K562 (cell line): ENCODE measurements around the gene SLC39A11. TPM values are rescaled to one million over a fixed set of nuclear protein-coding genes. Genes with fewer than 3 reads are reported as not detected.

ENCODE experiments used
- ATAC-seq: fragments of 200-7000 bp; cut with Tn5 transposase; 3 replicates; pipeline ENCODE4 v1.9.1; 2020; ENCODE audit warnings: moderate library complexity
- BruUV-seq: library from RNA; stranded (reverse); fragments of 400-500 nt; replicated peaks from 2 replicates; lab custom pipeline; 2021; lab: Mats Ljungman, UMichigan
- CTCF ChIA-PET: fragments of 300-600 bp; formaldehyde crosslinking; extraction: SDS; loops from one replicate; lab custom pipeline; 2021; ENCODE audit warnings: low intra/inter-chr PET ratio; lab: Yijun Ruan, JAX
- POLR2A ChIA-PET: fragments of 300-600, 350-650 bp; sonication (Branson Sonifier 250); formaldehyde crosslinking; extraction: SDS; loops from one replicate; lab custom pipeline; 2021; ENCODE audit warnings: antibody characterized with exemption, inconsistent platforms; lab: Yijun Ruan, JAX
- DNase-seq, 4 experiments: peaks; one replicate each; pipeline versions ENCODE4 v3.0.0 to v3.0.0-alpha.2; 2011 to 2018; ENCODE audit warnings: low spot score in 3 of 4, mixed read lengths in 3 of 4; ENCODE audit errors: extremely low read depth in 1 of 4
- FAIRE-seq: peaks from 2 replicates; lab custom pipeline; 2011; peaks lifted over from hg19 to GRCh38; lab: Jason Lieb, UNC
- H2AFZ ChIP-seq: 2 replicates; pipeline ENCODE4 v1.6.0; 2011; ENCODE audit warnings: low read depth, low read length, control low read depth, inconsistent platforms
- H3K27ac ChIP-seq: fragments of 200-600 bp; 3 replicates; pipeline ENCODE4 v1.8.0; 2011; ENCODE audit warnings: low read depth, mild to moderate bottlenecking, control low read depth, inconsistent platforms, low read length, moderate library complexity, mixed read lengths; ENCODE audit errors: extremely low read depth
- H3K27me3 ChIP-seq, 2 experiments: fragments of 300-600 bp in 1 of 2; 2 replicates in 1 of 2; 3 replicates in 1 of 2; pipeline versions ENCODE4 v1.6.0 to v1.8.0; 2011; ENCODE audit warnings: inconsistent platforms in 2 of 2, low read length in 2 of 2, mild to moderate bottlenecking in 1 of 2, mixed read lengths in 1 of 2, moderate library complexity in 1 of 2; ENCODE audit not compliant: control insufficient read depth in 2 of 2, insufficient read depth in 2 of 2
- H3K36me3 ChIP-seq: fragments of 300-600 bp; 3 replicates; pipeline ENCODE4 v1.8.0; 2011; ENCODE audit warnings: mild to moderate bottlenecking, low read length, inconsistent platforms; ENCODE audit not compliant: control insufficient read depth, insufficient read depth
- H3K4me1 ChIP-seq, 2 experiments: fragments of 200-600 bp in 1 of 2; replicated peaks in 1 of 2; 2 replicates in 1 of 2; 3 replicates in 1 of 2; pipeline versions ENCODE4 v1.5.1 to v1.8.0; 2011; ENCODE audit warnings: inconsistent platforms in 2 of 2, low read length in 2 of 2, mild to moderate bottlenecking in 1 of 2, mixed read lengths in 1 of 2, moderate library complexity in 1 of 2; ENCODE audit not compliant: control insufficient read depth in 2 of 2, insufficient read depth in 2 of 2
- H3K4me2 ChIP-seq: 2 replicates; pipeline ENCODE4 v1.6.1; 2011; ENCODE audit warnings: low read length, control low read depth, inconsistent platforms, mixed read lengths; ENCODE audit not compliant: insufficient read depth
- H3K4me3 ChIP-seq: fragments of 200-600 bp; sonication (generic), shearing (Covaris generic); 2 replicates; pipeline ENCODE4 v1.5.1; 2016; ENCODE audit warnings: control low read depth, inconsistent platforms
- H3K79me2 ChIP-seq: fragments of 200-600 bp; 3 replicates; pipeline ENCODE4 v1.8.0; 2011; ENCODE audit warnings: low read length, inconsistent platforms; ENCODE audit not compliant: control insufficient read depth, insufficient read depth
- H3K9ac ChIP-seq, 2 experiments: 2 replicates each; pipeline versions ENCODE4 v1.6.0 to v1.6.1; 2011; ENCODE audit warnings: low read depth in 2 of 2, low read length in 2 of 2, control low read depth in 1 of 2, inconsistent platforms in 1 of 2, mild to moderate bottlenecking in 1 of 2, mixed read lengths in 1 of 2; ENCODE audit not compliant: insufficient read depth in 1 of 2
- H3K9me1 ChIP-seq: one replicate; pipeline ENCODE4 v1.6.0; 2011; ENCODE audit warnings: inconsistent platforms, mild to moderate bottlenecking, low read length, moderate library complexity; ENCODE audit not compliant: control insufficient read depth, insufficient read depth
- H3K9me3 ChIP-seq: replicated peaks from 2 replicates; pipeline ENCODE4 v1.5.1; 2011; ENCODE audit warnings: low read depth, low read length, inconsistent platforms; ENCODE audit not compliant: control insufficient read depth, insufficient read depth
- H4K20me1 ChIP-seq: replicated peaks from 2 replicates; pipeline ENCODE4 v1.6.1; 2011; ENCODE audit warnings: low read length, inconsistent platforms, mixed read lengths; ENCODE audit not compliant: control insufficient read depth, insufficient read depth
- CHCHD3 ChIP-seq: fragments of 250-450 bp; sonication (Bioruptor Pico); IDR thresholded peaks from 2 replicates; pipeline ENCODE4 v2.1.2; 2022; ENCODE audit warnings: mild to moderate bottlenecking
- MTA1 ChIP-seq: fragments of 450-650 bp; IDR thresholded peaks from 2 replicates; pipeline ENCODE4 v1.6.1; 2017; ENCODE audit warnings: borderline replicate concordance
- RHOXF2B ChIP-seq: fragments of 250-450 bp; sonication (Bioruptor Pico); conservative IDR thresholded peaks from 2 replicates; pipeline ENCODE4 v1.5.1; 2021
- ZNF121 ChIP-seq: sonication (generic); formaldehyde crosslinking; conservative IDR thresholded peaks from 2 replicates; pipeline ENCODE4 v1.8.0; 2022; ENCODE audit warnings: missing genetic modification reagents
- ZNF551 ChIP-seq: fragments of 250-450 bp; sonication (Bioruptor Pico); IDR thresholded peaks from 2 replicates; pipeline ENCODE4 v1.5.0; 2021; ENCODE audit warnings: mild to moderate bottlenecking, moderate library complexity
- ZNF785 ChIP-seq: fragments of 250-450 bp; sonication (Bioruptor Pico); IDR thresholded peaks from 2 replicates; pipeline ENCODE4 v1.4.0; 2020; ENCODE audit warnings: mild to moderate bottlenecking
- WGBS: fragments of 100-300 bp; shearing (Covaris generic); methylation state at CpG from one replicate; pipeline ENCODE4 v1.1.6; 2016; ENCODE audit warnings: low coverage, mixed read lengths; ENCODE audit not compliant: insufficient coverage; ENCODE audit errors: missing lambda C conversion rate; 5-methylcytosine and 5-hydroxymethylcytosine counted together
- in situ Hi-C: fragments of 300-500 bp; cut with MboI; formaldehyde crosslinking; loops from 4 replicates; pipeline ENCODE4 v1.15.0; 2018; ENCODE audit warnings: inconsistent platforms, mixed read lengths
- intact Hi-C: fragments of 100-400 bp; cut with micrococcal nuclease; formaldehyde crosslinking; loops from 2 replicates; pipeline ENCODE4 v1.14.2; 2022
- polyA plus RNA-seq, 8 experiments: library from polyadenylated mRNA; depleted of rRNA in 4 of 8; stranded (reverse) in 5 of 8; unstranded in 3 of 8; fragments of >200 nt; fragmentation: Nextera tagmentation in 2 of 8; fragmentation: Illumina TruSeq in 1 of 8; extraction: Ambion mirVana in 2 of 8; extraction: Trizol in 1 of 8; gene quantifications; 2 replicates each; pipeline versions ENCODE4 v1.2.1 to v1.2.3, GENCODE V29; 2011 to 2014; ENCODE audit warnings: inconsistent platforms in 1 of 8, missing spikeins in 1 of 8
- total RNA-seq, 7 experiments: library from RNA; depleted of rRNA in 6 of 7; stranded (reverse); fragments of >200 nt in 6 of 7; fragmentation: Illumina TruSeq in 2 of 7; extraction: Trizol in 2 of 7; gene quantifications; 2 replicates each; pipeline versions ENCODE4 v1.2.1 to v1.2.3, GENCODE V29; 2011 to 2021; ENCODE audit warnings: low replicate concordance in 1 of 7
- TF ChIP-seq, protein P1 (sequence below): fragments of 250-450 bp; sonication (Bioruptor Pico); IDR thresholded peaks from 2 replicates; pipeline ENCODE4 v1.8.0; 2021; ENCODE audit warnings: borderline replicate concordance, mild to moderate bottlenecking, moderate library complexity; ENCODE audit not compliant: poor library complexity, severe bottlenecking
- TF ChIP-seq, protein P2 (sequence below): fragments of 250-450 bp; sonication (Bioruptor Pico); IDR thresholded peaks from 2 replicates; pipeline ENCODE4 v1.4.0; 2020
- TF ChIP-seq, protein P3 (sequence below): sonication (generic); formaldehyde crosslinking; IDR thresholded peaks from 2 replicates; pipeline ENCODE4 v1.8.0; 2022; ENCODE audit warnings: missing genetic modification reagents, mild to moderate bottlenecking, moderate library complexity, borderline replicate concordance

SLC39A11 gene
- total and polyA plus RNA-seq, 9 of the 15 experiments (the other 6 are each of a cell fraction or from before 2014, with no cell fraction given) = 10.5 to 26.4 (median 13.4) TPM

DNA sequence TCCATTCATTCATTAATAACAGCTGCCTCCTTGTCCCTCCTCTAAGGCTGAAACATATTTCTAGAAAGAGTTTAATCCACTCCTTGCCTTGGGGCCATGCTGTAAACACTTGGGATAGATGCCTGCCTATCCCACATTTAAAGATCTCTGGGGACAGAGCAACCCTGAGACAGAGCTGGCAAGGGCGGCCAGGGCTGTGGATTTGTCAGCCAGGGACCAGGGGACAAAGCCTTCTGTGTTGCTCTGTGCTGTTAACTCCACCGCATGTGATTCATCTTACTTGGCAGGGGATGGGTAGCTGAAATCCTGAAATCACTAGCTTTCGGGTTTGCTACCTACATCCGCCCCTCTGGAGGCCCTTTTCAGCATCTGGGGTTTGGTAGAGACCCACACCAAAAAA lies 392.9 kb downstream of the SLC39A11 start:
- BruUV-seq = no TSS peak
- Histone ChIP-seq H3K9me3 (no peaks in the 10 kb centered on the region), H3K36me3 (no peaks in the 10 kb centered on the region), H3K4me2 (no peak overlapping the region), H2AFZ (no peak overlapping the region), H3K9ac (no peak overlapping the region), H3K4me3 (no peak overlapping the region), H3K27me3 (no peaks in the 10 kb centered on the region; a peak in 1 of 5 replicates), H3K79me2 (no peaks in the 10 kb centered on the region), H3K9me1 (no peaks in the 10 kb centered on the region), H4K20me1 (no peaks in the 10 kb centered on the region), H3K4me1 (no peaks in the 10 kb centered on the region), H3K27ac (no peak overlapping the region)
- FAIRE-seq (no peak), DNase-seq (no peak), ATAC-seq (no peak)
- CTCF ChIA-PET = no interaction called here
- in situ Hi-C loops (no loop called here), intact Hi-C loops (no loop called here)
- WGBS = 24% methylated on average over 4 of the region's 4 CpGs
- TF ChIP-seq, protein P1, sequence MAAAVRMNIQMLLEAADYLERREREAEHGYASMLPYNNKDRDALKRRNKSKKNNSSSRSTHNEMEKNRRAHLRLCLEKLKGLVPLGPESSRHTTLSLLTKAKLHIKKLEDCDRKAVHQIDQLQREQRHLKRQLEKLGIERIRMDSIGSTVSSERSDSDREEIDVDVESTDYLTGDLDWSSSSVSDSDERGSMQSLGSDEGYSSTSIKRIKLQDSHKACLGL (CRISPR knock-in tag) = no peak
- TF ChIP-seq ZNF551 (CRISPR knock-in tag) (no peak), MTA1 (no peak), RHOXF2B (CRISPR knock-in tag) (no peak)
- POLR2A ChIA-PET = no interaction called here

DNA sequence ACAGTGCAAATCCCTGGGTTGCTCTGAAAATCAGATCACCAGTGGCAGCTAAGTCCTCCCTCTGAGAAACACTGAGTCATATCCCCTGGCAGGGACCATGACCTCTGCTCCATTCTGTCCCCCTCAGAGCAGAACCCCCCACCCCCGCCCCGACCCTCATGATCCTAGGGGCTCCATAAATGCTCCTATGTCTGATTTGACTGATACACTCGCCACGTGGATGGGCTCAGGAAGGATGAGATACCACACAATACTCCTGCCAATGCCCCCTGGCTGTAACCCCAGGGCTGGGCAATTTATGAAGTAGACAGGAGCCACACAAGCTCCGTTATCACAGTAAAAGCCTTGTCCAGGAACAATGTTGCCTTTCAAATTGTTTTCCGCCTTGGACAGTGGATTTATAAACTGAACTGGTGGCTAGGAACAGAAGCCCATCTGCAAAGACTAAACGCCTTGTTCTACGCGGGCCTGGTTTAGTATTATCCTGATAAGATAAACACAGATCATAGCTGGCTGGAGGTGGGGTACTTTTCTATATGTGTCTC lies 394.8 kb downstream of the SLC39A11 start:
- Histone ChIP-seq H3K27me3 (no peaks in the 10 kb centered on the region; a peak in 1 of 5 replicates), H3K79me2 (no peaks in the 10 kb centered on the region), H3K4me3 (no peak overlapping the region), H3K27ac (no peak overlapping the region), H3K9ac (no peak overlapping the region), H2AFZ (no peak overlapping the region), H3K36me3 (no peaks in the 10 kb centered on the region), H3K4me2 (no peak overlapping the region), H3K4me1 (no peaks in the 10 kb centered on the region), H4K20me1 (no peaks in the 10 kb centered on the region), H3K9me1 (no peaks in the 10 kb centered on the region), H3K9me3 (no peaks in the 10 kb centered on the region)
- no peak for DNase-seq
- no peak for FAIRE-seq
- ChIA-PET CTCF (no interaction called here), POLR2A (no interaction called here)
- intact Hi-C loops = no loop called here
- in situ Hi-C loops = no loop called here
- no peak for ATAC-seq
- 6% methylated on average over 9 of the region's 9 CpGs for WGBS
- BruUV-seq = no TSS peak
- TF ChIP-seq ZNF121 (CRISPR knock-in tag) (no peak), ZNF785 (CRISPR knock-in tag) (no peak), CHCHD3 (no peak)
- TF ChIP-seq, protein P2, sequence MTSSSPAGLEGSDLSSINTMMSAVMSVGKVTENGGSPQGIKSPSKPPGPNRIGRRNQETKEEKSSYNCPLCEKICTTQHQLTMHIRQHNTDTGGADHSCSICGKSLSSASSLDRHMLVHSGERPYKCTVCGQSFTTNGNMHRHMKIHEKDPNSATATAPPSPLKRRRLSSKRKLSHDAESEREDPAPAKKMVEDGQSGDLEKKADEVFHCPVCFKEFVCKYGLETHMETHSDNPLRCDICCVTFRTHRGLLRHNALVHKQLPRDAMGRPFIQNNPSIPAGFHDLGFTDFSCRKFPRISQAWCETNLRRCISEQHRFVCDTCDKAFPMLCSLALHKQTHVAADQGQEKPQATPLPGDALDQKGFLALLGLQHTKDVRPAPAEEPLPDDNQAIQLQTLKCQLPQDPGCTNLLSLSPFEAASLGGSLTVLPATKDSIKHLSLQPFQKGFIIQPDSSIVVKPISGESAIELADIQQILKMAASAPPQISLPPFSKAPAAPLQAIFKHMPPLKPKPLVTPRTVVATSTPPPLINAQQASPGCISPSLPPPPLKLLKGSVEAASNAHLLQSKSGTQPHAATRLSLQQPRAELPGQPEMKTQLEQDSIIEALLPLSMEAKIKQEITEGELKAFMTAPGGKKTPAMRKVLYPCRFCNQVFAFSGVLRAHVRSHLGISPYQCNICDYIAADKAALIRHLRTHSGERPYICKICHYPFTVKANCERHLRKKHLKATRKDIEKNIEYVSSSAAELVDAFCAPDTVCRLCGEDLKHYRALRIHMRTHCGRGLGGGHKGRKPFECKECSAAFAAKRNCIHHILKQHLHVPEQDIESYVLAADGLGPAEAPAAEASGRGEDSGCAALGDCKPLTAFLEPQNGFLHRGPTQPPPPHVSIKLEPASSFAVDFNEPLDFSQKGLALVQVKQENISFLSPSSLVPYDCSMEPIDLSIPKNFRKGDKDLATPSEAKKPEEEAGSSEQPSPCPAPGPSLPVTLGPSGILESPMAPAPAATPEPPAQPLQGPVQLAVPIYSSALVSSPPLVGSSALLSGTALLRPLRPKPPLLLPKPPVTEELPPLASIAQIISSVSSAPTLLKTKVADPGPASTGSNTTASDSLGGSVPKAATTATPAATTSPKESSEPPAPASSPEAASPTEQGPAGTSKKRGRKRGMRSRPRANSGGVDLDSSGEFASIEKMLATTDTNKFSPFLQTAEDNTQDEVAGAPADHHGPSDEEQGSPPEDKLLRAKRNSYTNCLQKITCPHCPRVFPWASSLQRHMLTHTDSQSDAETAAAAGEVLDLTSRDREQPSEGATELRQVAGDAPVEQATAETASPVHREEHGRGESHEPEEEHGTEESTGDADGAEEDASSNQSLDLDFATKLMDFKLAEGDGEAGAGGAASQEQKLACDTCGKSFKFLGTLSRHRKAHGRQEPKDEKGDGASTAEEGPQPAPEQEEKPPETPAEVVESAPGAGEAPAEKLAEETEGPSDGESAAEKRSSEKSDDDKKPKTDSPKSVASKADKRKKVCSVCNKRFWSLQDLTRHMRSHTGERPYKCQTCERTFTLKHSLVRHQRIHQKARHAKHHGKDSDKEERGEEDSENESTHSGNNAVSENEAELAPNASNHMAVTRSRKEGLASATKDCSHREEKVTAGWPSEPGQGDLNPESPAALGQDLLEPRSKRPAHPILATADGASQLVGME = no peak
- TF ChIP-seq, protein P3, sequence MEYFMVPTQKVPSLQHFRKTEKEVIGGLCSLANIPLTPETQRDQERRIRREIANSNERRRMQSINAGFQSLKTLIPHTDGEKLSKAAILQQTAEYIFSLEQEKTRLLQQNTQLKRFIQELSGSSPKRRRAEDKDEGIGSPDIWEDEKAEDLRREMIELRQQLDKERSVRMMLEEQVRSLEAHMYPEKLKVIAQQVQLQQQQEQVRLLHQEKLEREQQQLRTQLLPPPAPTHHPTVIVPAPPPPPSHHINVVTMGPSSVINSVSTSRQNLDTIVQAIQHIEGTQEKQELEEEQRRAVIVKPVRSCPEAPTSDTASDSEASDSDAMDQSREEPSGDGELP (CRISPR knock-in tag) = no peak
